ENCODE data around the gene HES6. TPM values are rescaled to one million over a fixed set of nuclear protein-coding genes. Genes with fewer than 3 reads are reported as not detected.

Gene HES6
- polyA plus RNA-seq, 10 donors, result 11.3 to 19.6 (median 13.8) TPM

- no peak for DNase-seq
Measured at GRCh38 chr2:238236571-238236970, 3.3 kb downstream of the HES6 start.

- no peak for DNase-seq
Measured at GRCh38 chr2:238235856-238236255, 4.0 kb downstream of the HES6 start.

GRCh38 chr2:238235331-238235732 lies 4.5 kb downstream of the HES6 start:
- no peak for DNase-seq

GRCh38 chr2:238233625-238234024 lies 6.2 kb downstream of the HES6 start:
- no peak for DNase-seq

- no peak for DNase-seq
Measured at GRCh38 chr2:238231809-238232208, 8.0 kb downstream of the HES6 start.

GRCh38 chr2:238231251-238231793 lies 8.5 kb downstream of the HES6 start:
- peak; percentile 50 to 74 (median 62) for DNase-seq

- no peak for DNase-seq
Measured at GRCh38 chr2:238230699-238231098, 9.1 kb downstream of the HES6 start.

- DNase-seq, result no peak
Measured at GRCh38 chr2:238228700-238229099, 11.1 kb downstream of the HES6 start.

- no peak for DNase-seq
Measured at GRCh38 chr2:238227587-238228032, 12.2 kb downstream of the HES6 start.

GRCh38 chr2:238226698-238227586 lies 12.9 kb downstream of the HES6 start:
- DNase-seq, result no peak

- DNase-seq, result peak in 1 of 3 donors; percentile 69
Measured at GRCh38 chr2:238225911-238226697, 13.7 kb downstream of the HES6 start.

GRCh38 chr2:238225121-238225520 lies 14.7 kb downstream of the HES6 start:
- no peak for DNase-seq

GRCh38 chr2:238224356-238225035 lies 15.3 kb downstream of the HES6 start:
- no peak for DNase-seq

- DNase-seq, result no peak
Measured at GRCh38 chr2:238220892-238221521, 18.8 kb downstream of the HES6 start.

- DNase-seq, result no peak
Measured at GRCh38 chr2:238220274-238220891, 19.5 kb downstream of the HES6 start.

- DNase-seq, result peak in 2 of 3 donors; percentile 38 to 44
Measured at GRCh38 chr2:238216651-238217184, 23.1 kb downstream of the HES6 start.

- no peak for DNase-seq
Measured at GRCh38 chr2:238207006-238207405, 32.8 kb downstream of the HES6 start.

- DNase-seq, result no peak
Measured at GRCh38 chr2:238203973-238204683, 35.7 kb downstream of the HES6 start.

GRCh38 chr2:238203094-238203972 lies 36.5 kb downstream of the HES6 start, which contains the start of gene ILKAP:
Gene ILKAP (minus strand): TSS chr2:238203695. CDS start chr2:238203553, 142 bp downstream.
- peak; percentile 86 to 93 (median 88) for DNase-seq

Measured in muscle of back (tissue), 11 donors.